ENCODE data around the gene WDHD1. TPM values are rescaled to one million over a fixed set of nuclear protein-coding genes. Genes with fewer than 3 reads are reported as not detected.

Gene WDHD1
- total RNA-seq, 1 donor from 2014 or later: 15.0 TPM

DNA sequence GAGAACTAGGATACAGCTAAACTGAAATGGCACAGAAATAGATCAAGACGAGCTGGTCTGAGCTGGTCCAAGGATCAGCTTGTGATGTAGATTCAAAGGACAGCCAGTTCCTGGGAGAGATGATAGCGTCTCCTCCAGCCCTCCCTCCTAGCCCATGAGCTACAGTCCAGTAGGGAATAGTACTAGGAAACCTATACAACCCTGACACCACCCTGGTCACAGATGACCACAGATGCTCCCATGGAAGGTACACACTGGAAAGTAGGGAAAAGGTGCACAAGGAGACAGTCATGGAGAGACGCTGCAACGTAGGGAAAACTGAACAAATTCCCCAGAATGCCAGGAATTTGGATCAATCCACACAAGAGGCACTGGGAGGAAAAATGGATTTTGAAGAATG lies 131.2 kb downstream of the WDHD1 start:
- H3K27ac Mint-ChIP-seq (ENCODE audit: unreplicated experiment): no peak overlapping the region
- peaks cover 1% of the 10 kb centered on the region for H3K27me3 Mint-ChIP-seq (ENCODE audit: unreplicated experiment)
- TF ChIP-seq, protein P1, sequence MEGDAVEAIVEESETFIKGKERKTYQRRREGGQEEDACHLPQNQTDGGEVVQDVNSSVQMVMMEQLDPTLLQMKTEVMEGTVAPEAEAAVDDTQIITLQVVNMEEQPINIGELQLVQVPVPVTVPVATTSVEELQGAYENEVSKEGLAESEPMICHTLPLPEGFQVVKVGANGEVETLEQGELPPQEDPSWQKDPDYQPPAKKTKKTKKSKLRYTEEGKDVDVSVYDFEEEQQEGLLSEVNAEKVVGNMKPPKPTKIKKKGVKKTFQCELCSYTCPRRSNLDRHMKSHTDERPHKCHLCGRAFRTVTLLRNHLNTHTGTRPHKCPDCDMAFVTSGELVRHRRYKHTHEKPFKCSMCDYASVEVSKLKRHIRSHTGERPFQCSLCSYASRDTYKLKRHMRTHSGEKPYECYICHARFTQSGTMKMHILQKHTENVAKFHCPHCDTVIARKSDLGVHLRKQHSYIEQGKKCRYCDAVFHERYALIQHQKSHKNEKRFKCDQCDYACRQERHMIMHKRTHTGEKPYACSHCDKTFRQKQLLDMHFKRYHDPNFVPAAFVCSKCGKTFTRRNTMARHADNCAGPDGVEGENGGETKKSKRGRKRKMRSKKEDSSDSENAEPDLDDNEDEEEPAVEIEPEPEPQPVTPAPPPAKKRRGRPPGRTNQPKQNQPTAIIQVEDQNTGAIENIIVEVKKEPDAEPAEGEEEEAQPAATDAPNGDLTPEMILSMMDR (IDR thresholded peaks at IDR 0.05; ENCODE audit: unreplicated experiment): no peak
- H3K9me3 Mint-ChIP-seq (ENCODE audit: unreplicated experiment): no peaks in the 10 kb centered on the region
- no peak overlapping the region for H3K4me3 Mint-ChIP-seq (ENCODE audit: unreplicated experiment)
- DNase-seq (ENCODE audit: low spot score): no peak
- H3K4me1 Mint-ChIP-seq (ENCODE audit: unreplicated experiment): peaks cover 8% of the 10 kb centered on the region
- H3K36me3 Mint-ChIP-seq (ENCODE audit: low read depth, unreplicated experiment): no peaks in the 10 kb centered on the region

DNA sequence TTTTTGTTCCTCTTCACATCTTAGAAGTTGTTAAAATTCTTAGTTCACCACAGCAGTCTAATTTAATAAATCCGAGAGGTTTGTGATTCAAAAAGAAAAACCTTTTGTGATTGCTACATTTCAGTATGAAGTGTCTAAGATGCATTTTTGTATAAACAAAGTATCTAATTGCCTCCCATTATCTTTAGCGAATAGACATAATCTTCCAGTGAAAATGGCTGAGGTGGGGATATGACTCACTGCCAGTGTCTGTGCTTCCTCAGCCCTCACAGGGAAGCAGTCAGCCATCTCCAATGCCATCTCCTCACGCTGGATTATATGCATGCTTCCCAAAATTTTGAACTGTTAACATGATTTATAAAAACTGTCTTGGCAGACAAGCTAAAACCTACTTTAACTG lies 131.9 kb downstream of the WDHD1 start:
- TF ChIP-seq, protein P1 (IDR thresholded peaks at IDR 0.05; ENCODE audit: unreplicated experiment): no peak
- no peak for DNase-seq (ENCODE audit: low spot score)
- no peak overlapping the region for H3K27ac Mint-ChIP-seq (ENCODE audit: unreplicated experiment)
- H3K36me3 Mint-ChIP-seq (ENCODE audit: low read depth, unreplicated experiment): no peaks in the 10 kb centered on the region
- no peaks in the 10 kb centered on the region for H3K9me3 Mint-ChIP-seq (ENCODE audit: unreplicated experiment)
- peaks cover 1% of the 10 kb centered on the region for H3K27me3 Mint-ChIP-seq (ENCODE audit: unreplicated experiment)
- peaks cover 3% of the 10 kb centered on the region for H3K4me1 Mint-ChIP-seq (ENCODE audit: unreplicated experiment)
- no peak overlapping the region for H3K4me3 Mint-ChIP-seq (ENCODE audit: unreplicated experiment)

DNA sequence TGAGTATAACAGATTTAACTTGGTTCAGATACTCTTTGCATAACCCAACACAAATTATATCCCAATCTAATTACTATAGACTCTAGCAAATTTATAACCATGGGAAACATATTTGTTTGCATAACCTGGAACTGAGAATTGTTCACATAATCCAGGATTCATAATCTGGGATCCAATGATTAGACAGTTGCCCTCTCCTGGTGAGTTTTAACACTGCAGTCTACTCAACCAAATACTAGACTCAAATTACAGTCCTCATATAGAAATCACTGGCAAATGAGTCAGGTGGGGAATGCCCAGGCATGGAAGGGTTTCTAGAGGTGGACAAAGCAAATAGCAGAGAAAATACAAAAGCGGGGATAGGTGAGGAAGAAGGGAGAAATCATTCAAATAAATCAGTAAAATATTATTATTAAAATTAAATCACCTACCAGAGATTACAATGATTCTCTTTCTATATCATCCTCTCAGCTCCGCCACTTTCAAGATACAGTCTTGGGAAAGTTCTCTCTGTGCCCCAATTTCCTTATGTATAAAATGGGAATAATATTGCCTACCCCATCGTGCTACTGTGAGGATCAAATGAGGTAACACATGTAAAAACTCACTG lies 133.6 kb downstream of the WDHD1 start:
- Mint-ChIP-seq H3K27ac (ENCODE audit: unreplicated experiment) (no peak overlapping the region), H3K4me3 (ENCODE audit: unreplicated experiment) (no peak overlapping the region), H3K9me3 (ENCODE audit: unreplicated experiment) (no peaks in the 10 kb centered on the region), H3K4me1 (ENCODE audit: unreplicated experiment) (no peaks in the 10 kb centered on the region), H3K27me3 (ENCODE audit: unreplicated experiment) (peaks cover 1% of the 10 kb centered on the region), H3K36me3 (ENCODE audit: low read depth, unreplicated experiment) (no peaks in the 10 kb centered on the region)
- TF ChIP-seq, protein P1 (IDR thresholded peaks at IDR 0.05; ENCODE audit: unreplicated experiment): peak; percentile 93
- DNase-seq (ENCODE audit: low spot score): peak; percentile 30

DNA sequence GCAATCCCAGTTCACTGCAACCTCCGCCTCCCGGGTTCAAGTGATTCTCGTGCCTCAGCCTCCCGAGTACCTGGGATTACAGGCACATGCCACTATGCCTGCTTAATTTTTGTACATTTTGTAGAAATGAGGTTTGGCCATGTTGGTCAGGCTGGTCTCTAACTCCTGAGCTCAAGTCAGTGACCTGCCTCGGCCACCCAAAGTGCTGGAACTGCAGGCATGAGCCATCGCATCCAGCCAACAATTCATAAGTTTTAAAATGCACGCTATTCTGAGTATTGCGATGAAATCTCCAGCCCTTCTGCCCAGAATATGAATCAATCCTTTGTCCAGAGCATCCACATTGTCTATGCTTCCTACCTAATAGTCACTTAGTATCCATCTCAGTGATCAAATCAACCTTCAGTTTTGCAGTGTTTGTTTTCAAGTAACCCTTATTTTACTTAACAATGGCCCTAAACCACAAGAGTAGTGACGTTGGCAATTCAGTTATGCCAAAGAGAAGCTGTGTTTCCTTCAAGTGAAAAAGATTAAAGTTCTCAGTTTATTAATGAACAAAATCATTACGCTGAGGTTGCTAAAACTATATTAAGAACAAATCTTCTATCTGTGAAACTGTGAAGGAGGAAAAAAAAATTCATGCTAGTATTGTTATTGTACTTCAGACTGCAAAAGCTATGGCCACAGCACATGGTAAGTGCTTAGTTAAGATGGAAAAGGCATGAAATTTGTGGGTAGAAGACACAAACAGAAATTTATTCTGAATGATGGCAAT lies 135.2 kb downstream of the WDHD1 start:
- Mint-ChIP-seq H3K4me1 (ENCODE audit: unreplicated experiment) (peaks cover 2% of the 10 kb centered on the region), H3K9me3 (ENCODE audit: unreplicated experiment) (no peaks in the 10 kb centered on the region), H3K4me3 (ENCODE audit: unreplicated experiment) (no peak overlapping the region), H3K36me3 (ENCODE audit: low read depth, unreplicated experiment) (no peaks in the 10 kb centered on the region), H3K27me3 (ENCODE audit: unreplicated experiment) (peaks cover 2% of the 10 kb centered on the region), H3K27ac (ENCODE audit: unreplicated experiment) (no peak overlapping the region)
- TF ChIP-seq, protein P1 (IDR thresholded peaks at IDR 0.05; ENCODE audit: unreplicated experiment): no peak
- no peak for DNase-seq (ENCODE audit: low spot score)

GRCh38 chr14:54890788-54891187 lies 136.1 kb downstream of the WDHD1 start:
- H3K27me3 Mint-ChIP-seq (ENCODE audit: unreplicated experiment): peaks cover 6% of the 10 kb centered on the region
- DNase-seq (ENCODE audit: low spot score): no peak
- H3K36me3 Mint-ChIP-seq (ENCODE audit: low read depth, unreplicated experiment): no peaks in the 10 kb centered on the region
- peaks cover 8% of the 10 kb centered on the region for H3K4me1 Mint-ChIP-seq (ENCODE audit: unreplicated experiment)
- TF ChIP-seq, protein P1 (IDR thresholded peaks at IDR 0.05; ENCODE audit: unreplicated experiment): no peak
- no peaks in the 10 kb centered on the region for H3K9me3 Mint-ChIP-seq (ENCODE audit: unreplicated experiment)
- H3K4me3 Mint-ChIP-seq (ENCODE audit: unreplicated experiment): no peak overlapping the region
- H3K27ac Mint-ChIP-seq (ENCODE audit: unreplicated experiment): no peak overlapping the region

All from endothelial cell (in vitro differentiated cells).